ENCODE measurements around the gene MAMLD1. TPM values are rescaled to one million over a fixed set of nuclear protein-coding genes. Genes with fewer than 3 reads are reported as not detected.
"Not testable (repeated sequence)": the region's sequence is repeated elsewhere in the genome, so short reads cannot be mapped to it uniquely, and the experiment has no call there.

Gene MAMLD1
- total and polyA plus RNA-seq, 5 experiments from 2014 or later: 0.30 to 0.46 (median 0.36) TPM; not detected in 1

GRCh38 chrX:150334100-150334499, 29.0 kb upstream of the MAMLD1 start:
- DNase-seq: no peak
- no peaks in the 10 kb centered on the region for H3K27me3 Mint-ChIP-seq
- H3K36me3 Mint-ChIP-seq: no peaks in the 10 kb centered on the region
- peaks cover 2 to 10% (median 9%) of the 10 kb centered on the region in 4 donors for H3K4me1 Mint-ChIP-seq
- peak overlapping the region in 2 of 10 donors; percentile 37 to 70 for H3K27ac Mint-ChIP-seq
- H3K9me3 Mint-ChIP-seq: no peaks in the 10 kb centered on the region
- no peak for ATAC-seq
- POLR2A ChIA-PET: no interaction called here
- H3K4me3 Mint-ChIP-seq: no peak overlapping the region

DNA sequence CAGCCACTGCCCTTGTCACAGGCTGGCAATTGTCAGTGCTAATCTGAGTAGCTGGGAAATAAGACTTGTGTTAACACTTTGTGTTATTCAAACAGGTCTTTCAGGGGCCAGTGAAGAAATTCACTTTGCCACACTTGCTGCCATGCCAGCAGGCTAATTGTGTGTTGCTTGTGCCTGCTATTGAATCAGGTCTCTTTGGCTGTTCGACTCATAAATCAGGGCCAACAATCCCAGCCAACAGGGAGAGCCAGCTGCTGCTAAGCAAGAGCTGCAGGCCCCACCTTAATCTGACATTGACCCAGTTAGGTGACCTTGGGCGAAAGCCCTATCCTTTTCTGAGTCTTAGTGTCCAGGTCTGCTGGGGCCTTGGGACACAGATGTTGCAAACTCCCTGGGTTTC, 28.1 kb upstream of the MAMLD1 start:
- Mint-ChIP-seq H3K4me3 (no peak overlapping the region), H3K9me3 (no peaks in the 10 kb centered on the region), H3K36me3 (no peaks in the 10 kb centered on the region), H3K27me3 (no peaks in the 10 kb centered on the region), H3K4me1 (peaks cover 2 to 10% (median 9%) of the 10 kb centered on the region in 4 donors), H3K27ac (no peak overlapping the region)
- POLR2A ChIA-PET: no interaction called here
- ATAC-seq: no peak
- DNase-seq: no peak

DNA sequence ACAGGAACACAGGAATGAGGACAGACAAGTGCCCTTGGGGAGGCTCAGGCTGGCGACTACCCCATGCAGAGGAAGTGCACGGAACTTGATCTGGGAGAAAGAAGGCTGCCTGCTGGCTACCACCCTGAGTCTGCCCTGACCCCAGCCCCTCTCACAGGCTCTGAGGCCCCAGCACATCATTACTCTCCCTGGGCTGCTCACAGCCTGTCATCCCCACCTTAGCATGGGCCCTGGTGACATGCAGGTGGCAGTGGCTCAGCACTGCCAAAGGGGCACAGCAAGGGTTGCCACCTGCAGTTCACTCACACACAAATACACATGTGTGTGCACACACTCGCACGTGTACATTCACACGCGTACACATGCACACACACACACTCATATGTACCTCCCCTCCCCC, 26.1 kb upstream of the MAMLD1 start:
- H3K9me3 Mint-ChIP-seq: no peaks in the 10 kb centered on the region
- ATAC-seq (no peak), DNase-seq (no peak)
- H3K36me3 Mint-ChIP-seq: no peaks in the 10 kb centered on the region
- no peaks in the 10 kb centered on the region for H3K27me3 Mint-ChIP-seq
- POLR2A ChIA-PET: no interaction called here
- no peak overlapping the region for H3K4me3 Mint-ChIP-seq
- peaks cover 2 to 10% (median 9%) of the 10 kb centered on the region in 4 donors for H3K4me1 Mint-ChIP-seq
- no peak overlapping the region for H3K27ac Mint-ChIP-seq

GRCh38 chrX:150337536-150337935, 25.6 kb upstream of the MAMLD1 start:
- Mint-ChIP-seq H3K4me3 (no peak overlapping the region), H3K27me3 (no peaks in the 10 kb centered on the region), H3K27ac (no peak overlapping the region), H3K36me3 (no peaks in the 10 kb centered on the region), H3K4me1 (peaks cover 2 to 10% (median 9%) of the 10 kb centered on the region in 4 donors), H3K9me3 (no peaks in the 10 kb centered on the region)
- DNase-seq (no peak), ATAC-seq (no peak)
- POLR2A ChIA-PET: no interaction called here

DNA sequence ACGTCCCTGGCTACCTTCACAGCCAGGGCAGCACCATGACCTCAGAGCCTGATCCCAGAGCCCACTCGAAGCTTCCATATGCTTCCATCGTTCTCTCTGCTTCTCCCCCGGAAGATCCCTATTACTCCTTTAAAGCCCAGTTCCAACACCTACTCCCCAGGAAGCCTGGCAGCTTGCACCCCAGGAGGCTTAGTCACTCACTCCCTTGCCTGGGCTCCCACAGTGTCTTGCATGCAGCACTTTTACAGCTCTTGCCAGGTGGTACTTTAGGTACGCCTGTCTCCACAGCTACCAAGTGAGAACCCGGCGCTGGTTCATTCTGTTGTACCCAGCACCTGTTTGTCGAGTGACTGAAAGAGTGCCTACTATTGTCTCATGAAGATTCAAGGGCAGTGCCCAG, 24.5 kb upstream of the MAMLD1 start:
- Mint-ChIP-seq H3K9me3 (no peaks in the 10 kb centered on the region), H3K36me3 (no peaks in the 10 kb centered on the region), H3K4me1 (no peaks in the 10 kb centered on the region), H3K27me3 (no peaks in the 10 kb centered on the region), H3K27ac (no peak overlapping the region), H3K4me3 (no peak overlapping the region)
- POLR2A ChIA-PET: no interaction called here
- no peak for ATAC-seq
- DNase-seq: no peak

- Mint-ChIP-seq H3K9me3 (no peaks in the 10 kb centered on the region), H3K4me1 (no peaks in the 10 kb centered on the region), H3K27ac (no peak overlapping the region), H3K4me3 (no peak overlapping the region), H3K36me3 (no peaks in the 10 kb centered on the region), H3K27me3 (peaks cover 0 to 1% (median 0%) of the 10 kb centered on the region in 5 donors)
- DNase-seq (no peak), ATAC-seq (no peak)
- POLR2A ChIA-PET: no interaction called here
These were observed 23.4 kb upstream of the MAMLD1 start for GRCh38 chrX:150339736-150340135.

DNA sequence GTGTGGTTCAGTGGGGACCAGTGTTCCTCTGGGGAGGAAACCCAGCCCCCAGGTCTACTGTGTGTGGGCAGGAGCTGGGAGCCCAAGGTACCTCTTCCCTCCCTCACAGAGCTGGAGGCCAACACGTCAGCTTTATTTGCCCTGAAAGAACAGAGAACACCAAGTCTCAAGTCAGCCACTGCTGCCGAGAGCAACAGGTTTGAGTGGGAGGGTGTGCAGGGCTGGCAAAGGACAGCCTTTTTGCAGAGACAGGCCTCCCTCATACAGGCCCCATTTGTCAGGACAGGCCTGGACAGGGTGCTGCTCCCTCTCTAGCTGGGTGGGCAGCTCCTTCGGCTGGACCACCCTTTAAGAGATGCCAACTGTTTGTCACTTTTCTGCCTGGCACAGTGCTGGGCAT, 22.8 kb upstream of the MAMLD1 start:
- H3K27me3 Mint-ChIP-seq, H3K9me3 Mint-ChIP-seq, H3K4me3 Mint-ChIP-seq, DNase-seq, POLR2A ChIA-PET, ATAC-seq, H3K36me3 Mint-ChIP-seq, H3K27ac Mint-ChIP-seq, H3K4me1 Mint-ChIP-seq: not testable (repeated sequence)

DNA sequence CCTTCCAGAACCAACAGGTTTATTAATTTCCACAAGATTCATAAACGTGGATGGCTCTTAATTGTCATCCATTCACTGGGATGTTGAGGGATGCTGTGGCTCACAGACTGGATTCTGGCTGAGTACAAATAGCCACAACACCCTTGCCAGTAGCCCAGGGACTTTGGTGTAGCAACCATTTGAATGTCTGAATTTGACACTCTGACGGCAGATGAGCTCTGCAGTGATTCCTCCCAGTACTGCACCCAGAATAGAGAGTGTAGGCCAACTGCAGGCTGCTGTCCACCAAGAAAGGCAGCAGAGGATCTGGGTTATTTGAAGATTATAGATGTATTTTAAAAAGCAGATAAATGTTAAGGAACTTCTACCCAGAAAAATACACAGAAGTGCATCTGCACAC, 15.6 kb upstream of the MAMLD1 start:
- Mint-ChIP-seq H3K27ac (no peak overlapping the region), H3K27me3 (peaks cover 0 to 9% (median 2%) of the 10 kb centered on the region in 5 donors), H3K4me3 (no peak overlapping the region), H3K4me1 (no peaks in the 10 kb centered on the region), H3K36me3 (no peaks in the 10 kb centered on the region), H3K9me3 (no peaks in the 10 kb centered on the region)
- DNase-seq (no peak), ATAC-seq (no peak)
- POLR2A ChIA-PET: no interaction called here

- Mint-ChIP-seq H3K27me3 (peaks cover 0 to 9% (median 2%) of the 10 kb centered on the region in 5 donors), H3K9me3 (no peaks in the 10 kb centered on the region), H3K4me3 (no peak overlapping the region), H3K27ac (no peak overlapping the region), H3K36me3 (no peaks in the 10 kb centered on the region), H3K4me1 (no peaks in the 10 kb centered on the region)
- no peak for ATAC-seq
- DNase-seq: no peak
- POLR2A ChIA-PET: no interaction called here
These were observed 14.8 kb upstream of the MAMLD1 start for GRCh38 chrX:150348365-150348764.

- H3K4me1 Mint-ChIP-seq: no peaks in the 10 kb centered on the region
- H3K4me3 Mint-ChIP-seq: no peak overlapping the region
- POLR2A ChIA-PET: no interaction called here
- DNase-seq (no peak), ATAC-seq (no peak)
- peak overlapping the region in 1 of 10 donors; percentile 50 for H3K27ac Mint-ChIP-seq
- H3K9me3 Mint-ChIP-seq: no peaks in the 10 kb centered on the region
- H3K27me3 Mint-ChIP-seq: peaks cover 0 to 9% (median 2%) of the 10 kb centered on the region in 5 donors
- no peaks in the 10 kb centered on the region for H3K36me3 Mint-ChIP-seq
These were observed 11.0 kb upstream of the MAMLD1 start for GRCh38 chrX:150352114-150352513.

DNA sequence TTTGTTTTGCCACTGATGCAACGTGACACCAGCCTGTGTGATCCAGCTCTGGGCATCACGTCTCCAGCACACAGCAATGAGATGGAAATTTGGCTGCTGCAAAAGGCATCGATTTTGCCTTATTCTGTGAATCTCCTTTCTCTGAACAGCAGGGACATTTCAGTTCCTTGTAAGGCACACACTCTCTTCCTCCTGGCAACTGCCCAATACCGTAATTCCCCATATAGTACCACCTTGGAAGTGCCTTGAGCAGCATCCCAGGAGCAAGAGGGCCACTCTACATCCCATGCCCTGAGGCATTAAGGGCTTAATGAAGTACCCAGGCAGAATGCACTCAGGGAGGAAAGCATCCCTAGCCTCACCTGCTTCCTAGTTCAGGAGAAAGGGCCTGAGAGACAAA, 10.5 kb upstream of the MAMLD1 start:
- DNase-seq (no peak), ATAC-seq (no peak)
- H3K36me3 Mint-ChIP-seq: no peaks in the 10 kb centered on the region
- H3K27ac Mint-ChIP-seq: no peak overlapping the region
- H3K27me3 Mint-ChIP-seq: peaks cover 0 to 9% (median 2%) of the 10 kb centered on the region in 5 donors
- no peaks in the 10 kb centered on the region for H3K9me3 Mint-ChIP-seq
- no peak overlapping the region for H3K4me3 Mint-ChIP-seq
- POLR2A ChIA-PET: no interaction called here
- no peaks in the 10 kb centered on the region for H3K4me1 Mint-ChIP-seq

GRCh38 chrX:150355913-150356312, 7.2 kb upstream of the MAMLD1 start:
- Mint-ChIP-seq H3K27me3 (peaks cover 5 to 17% (median 15%) of the 10 kb centered on the region in 5 donors), H3K4me3 (no peak overlapping the region), H3K4me1 (peaks cover 0 to 11% (median 8%) of the 10 kb centered on the region in 4 donors), H3K9me3 (no peaks in the 10 kb centered on the region), H3K36me3 (no peaks in the 10 kb centered on the region), H3K27ac (no peak overlapping the region)
- ATAC-seq (no peak), DNase-seq (no peak)
- POLR2A ChIA-PET: no interaction called here

DNA sequence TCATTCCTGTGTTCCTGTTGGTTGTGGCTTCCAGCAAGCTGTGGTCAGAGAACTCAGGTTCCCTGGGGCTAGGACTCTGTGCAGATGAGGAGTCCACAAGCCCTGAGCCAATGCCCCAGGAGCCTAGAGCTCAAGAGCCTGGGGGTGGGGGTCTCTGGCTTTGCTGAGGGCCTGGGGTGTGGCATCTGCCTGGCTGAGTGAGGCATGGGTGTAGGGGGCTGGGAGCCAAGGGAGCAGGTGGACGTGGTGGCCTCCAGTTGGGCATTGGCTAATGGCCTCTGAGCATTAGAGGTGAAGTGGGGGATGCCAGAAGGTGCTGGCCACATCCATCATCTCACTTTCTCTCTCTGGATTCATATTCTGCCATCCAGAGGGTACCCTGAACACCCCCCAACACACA, 5.3 kb upstream of the MAMLD1 start:
- ATAC-seq (no peak), DNase-seq (no peak)
- H3K27me3 Mint-ChIP-seq: peaks cover 5 to 23% (median 19%) of the 10 kb centered on the region in 5 donors
- H3K36me3 Mint-ChIP-seq: no peaks in the 10 kb centered on the region
- H3K27ac Mint-ChIP-seq: no peak overlapping the region
- peaks cover 10 to 30% (median 13%) of the 10 kb centered on the region in 4 donors for H3K4me1 Mint-ChIP-seq
- POLR2A ChIA-PET: no interaction called here
- peaks cover 0 to 2% (median 0%) of the 10 kb centered on the region in 9 donors for H3K9me3 Mint-ChIP-seq
- H3K4me3 Mint-ChIP-seq: no peak overlapping the region

DNA sequence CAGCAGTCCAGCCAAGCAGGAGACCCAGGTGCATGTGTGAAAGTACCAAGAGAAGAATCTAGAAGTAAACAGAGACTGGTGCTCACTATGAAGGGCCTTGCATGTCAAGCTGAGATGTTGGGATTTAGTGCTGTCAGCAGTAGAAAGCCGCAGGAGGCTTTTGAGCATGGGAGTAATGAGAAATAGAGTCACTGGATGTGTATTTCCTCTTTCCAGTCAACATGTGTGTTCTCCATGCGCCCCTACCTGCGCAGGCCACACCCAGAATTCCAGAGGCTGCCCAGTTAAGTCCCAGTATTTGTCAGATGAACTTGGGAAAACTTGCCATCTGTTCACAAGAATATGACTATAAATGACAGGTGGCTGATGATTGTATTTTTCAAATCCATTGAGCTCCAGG, 4.5 kb upstream of the MAMLD1 start:
- ATAC-seq (no peak), DNase-seq (no peak)
- Mint-ChIP-seq H3K4me1 (peaks cover 10 to 33% (median 13%) of the 10 kb centered on the region in 4 donors), H3K27me3 (peaks cover 5 to 23% (median 19%) of the 10 kb centered on the region in 5 donors), H3K27ac (peak overlapping the region in 2 of 10 donors; percentile 22 to 88), H3K9me3 (peaks cover 0 to 2% (median 0%) of the 10 kb centered on the region in 9 donors), H3K4me3 (no peak overlapping the region), H3K36me3 (no peaks in the 10 kb centered on the region)
- POLR2A ChIA-PET: no interaction called here

Data from naive thymus-derived CD8-positive, alpha-beta T cell (primary cell).